Fibroblast of villous mesenchyme (primary cell): ENCODE results near the gene AHNAK2. TPM values are rescaled to one million over a fixed set of nuclear protein-coding genes. Genes with fewer than 3 reads are reported as not detected.

Experiments used
- DNase-seq: peaks from one replicate; pipeline ENCODE4 v3.0.0-alpha.2; 2010; ENCODE audit warnings: low read depth
- H3K4me3 ChIP-seq: 2 replicates; pipeline ENCODE4 v1.5.1; 2011; ENCODE audit warnings: low read depth, mild to moderate bottlenecking, low read length
- CTCF ChIP-seq: IDR thresholded peaks from 2 replicates; pipeline ENCODE4 v1.5.1; 2012; ENCODE audit warnings: low read depth, mild to moderate bottlenecking, low read length; ENCODE audit not compliant: insufficient read depth
- total RNA-seq: library from RNA; depleted of rRNA; stranded (reverse); fragments of >200 nt; gene quantifications from 2 replicates; pipeline ENCODE4 v1.2.3, GENCODE V29; 2012

Gene AHNAK2
- total RNA-seq, 1 donor: 32.4 TPM

GRCh38 chr14:104932676-104933631 is 45.2 kb downstream of the AHNAK2 start:
- peak; percentile 82 for DNase-seq
- H3K4me3 ChIP-seq: peak overlapping the region; percentile 60
- TF ChIP-seq CTCF: peak; percentile 68

- no peak for DNase-seq
- TF ChIP-seq CTCF: no peak
- peak overlapping the region; percentile 60 for H3K4me3 ChIP-seq
Observed at GRCh38 chr14:104931771-104932675, 46.2 kb downstream of the AHNAK2 start.

- DNase-seq: no peak
- TF ChIP-seq CTCF: no peak
- no peak overlapping the region for H3K4me3 ChIP-seq
Observed at GRCh38 chr14:104931304-104931770, 46.8 kb downstream of the AHNAK2 start.

GRCh38 chr14:104930526-104931303 is 47.5 kb downstream of the AHNAK2 start:
- no peak overlapping the region for H3K4me3 ChIP-seq
- no peak for TF ChIP-seq CTCF
- no peak for DNase-seq

GRCh38 chr14:104929268-104930230 is 48.6 kb downstream of the AHNAK2 start:
- DNase-seq: no peak
- no peak for TF ChIP-seq CTCF

More at GRCh38 chr14:104929268-104930230, 48.6 kb downstream of the AHNAK2 start:
- no peak overlapping the region for H3K4me3 ChIP-seq
